ENCODE measurements around the gene IQSEC1.

The IQSEC1 gene

DNA sequence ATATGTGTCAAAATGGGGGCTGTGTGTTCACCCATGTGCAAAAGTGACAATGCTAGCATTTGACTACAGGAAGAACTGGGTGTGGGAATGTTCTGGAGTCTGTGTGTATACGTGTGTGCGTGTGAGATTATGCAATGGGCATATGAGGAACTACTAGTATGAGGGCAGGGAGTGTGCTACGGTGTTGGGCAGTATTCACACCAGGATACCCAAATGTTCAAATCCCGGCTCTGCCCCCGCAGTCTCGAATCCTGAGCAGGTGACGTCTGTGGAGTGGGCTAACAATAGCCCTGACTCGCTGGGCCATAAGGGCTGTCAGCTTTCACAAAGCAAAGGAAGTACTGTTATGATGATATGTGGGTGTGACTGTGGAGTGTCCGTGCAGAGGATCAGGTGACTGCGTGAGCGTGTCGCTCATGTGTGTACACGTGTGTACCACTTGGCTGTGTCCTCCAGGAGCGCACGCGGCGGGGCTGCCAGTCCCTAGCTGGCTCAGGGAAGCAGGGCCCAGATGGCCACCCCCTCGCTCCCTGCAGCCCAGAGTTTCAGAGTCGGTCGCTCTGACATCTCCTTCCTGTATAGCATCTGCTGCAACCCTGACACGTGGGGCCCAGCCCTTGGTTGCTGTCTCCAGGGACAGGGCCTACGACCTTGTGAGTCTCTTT, 27.2 kb downstream of the IQSEC1 start:
- no peak overlapping the region for H3K4me3 ChIP-seq (ENCODE audit: low read length in 2 of 2)
- peak overlapping the region; percentile 22 for H3K9ac ChIP-seq (ENCODE audit: low read depth, low read length, poor library complexity)
- DNase-seq (ENCODE audit: low spot score): no peak
- H2BK12ac ChIP-seq (ENCODE audit: low read length): peak overlapping the region; percentile 96
- H2AK5ac ChIP-seq (ENCODE audit: low read depth, low read length): peak overlapping the region; percentile 98
- peak overlapping the region; percentile 88 for H2BK15ac ChIP-seq (ENCODE audit: low read length)
- no CpG with 5 or more reads among the region's 22 CpGs for WGBS, 2 donors (ENCODE audit: extremely low coverage in 2 of 2, insufficient read length in 2 of 2, insufficient replicate concordance in 1 of 2)
- H3K4ac ChIP-seq (ENCODE audit: low read length): no peak overlapping the region
- H3K27me3 ChIP-seq (ENCODE audit: control insufficient read depth in 3 of 3, insufficient read depth in 3 of 3, low read depth in 1 of 3, low read length in 3 of 3): no peaks in the 10 kb centered on the region
- peak overlapping the region; percentile 27 for H2BK5ac ChIP-seq (ENCODE audit: low read length)
- H3K18ac ChIP-seq (ENCODE audit: low read length): peak overlapping the region; percentile 71
- peak overlapping the region; percentile 93 for H4K91ac ChIP-seq (ENCODE audit: low read depth, low read length, poor library complexity)
- H4K8ac ChIP-seq (ENCODE audit: low read depth, low read length): no peak overlapping the region
- H3K27ac ChIP-seq (replicated peaks; ENCODE audit: low read length): no peak overlapping the region
- no peaks in the 10 kb centered on the region for H3K79me1 ChIP-seq (ENCODE audit: low read depth, low read length)
- H3K4me1 ChIP-seq (ENCODE audit: control insufficient read depth in 2 of 2, insufficient read depth in 1 of 2, low read depth in 1 of 2, low read length in 2 of 2): peaks cover 58 to 59% of the 10 kb centered on the region in 2 donors
- no peak overlapping the region for H3K4me2 ChIP-seq (ENCODE audit: insufficient read depth, low read length, poor library complexity, severe bottlenecking)
- H3K9me3 ChIP-seq (replicated peaks in 1 of 2; ENCODE audit: control insufficient read depth in 2 of 2, insufficient read depth in 1 of 2, low read depth in 1 of 2, low read length in 2 of 2): no peaks in the 10 kb centered on the region
- no peak overlapping the region for H2BK120ac ChIP-seq (ENCODE audit: low read depth, low read length)
- H3K36me3 ChIP-seq (replicated peaks in 1 of 2; ENCODE audit: control insufficient read depth in 2 of 2, insufficient read depth in 2 of 2, low read length in 2 of 2): no peaks in the 10 kb centered on the region
- peak overlapping the region; percentile 67 for H3K14ac ChIP-seq (ENCODE audit: low read length)
- peak overlapping the region; percentile 50 for H2AFZ ChIP-seq (ENCODE audit: low read length)
- no peak overlapping the region for H3K23ac ChIP-seq (ENCODE audit: low read depth, low read length, poor library complexity)

DNA sequence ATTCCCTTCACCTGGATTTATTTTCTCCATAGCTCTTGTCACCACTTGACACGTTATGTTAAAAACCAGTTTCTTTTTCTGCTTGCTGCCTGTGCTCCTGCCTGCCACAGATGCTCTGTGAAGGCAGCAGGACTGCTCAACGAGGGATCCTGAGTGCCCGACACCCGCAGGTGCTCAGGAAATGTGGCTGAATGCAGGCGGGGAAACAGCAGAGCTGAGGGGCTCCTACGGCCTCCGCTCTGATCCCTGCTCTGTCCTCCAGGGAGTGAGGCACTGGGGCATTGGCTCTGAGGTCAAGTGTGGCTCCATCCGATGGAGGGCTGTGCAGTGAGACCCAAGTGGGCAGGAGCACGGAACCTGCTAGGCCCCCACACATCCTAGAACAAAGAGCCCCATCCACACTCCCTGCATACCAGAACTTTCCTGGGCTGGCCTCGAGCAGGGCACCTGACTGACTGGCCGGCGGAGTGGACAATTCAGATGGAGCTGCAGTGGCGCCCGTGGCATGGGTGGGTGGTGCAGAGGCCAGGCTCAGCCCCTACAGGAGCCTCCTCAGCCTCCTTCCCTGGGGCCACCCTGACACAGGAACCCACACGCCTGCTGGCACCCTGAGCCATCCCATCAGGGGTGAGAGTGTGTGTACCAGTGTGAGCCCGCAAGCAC, 27.9 kb downstream of the IQSEC1 start:
- no peaks in the 10 kb centered on the region for H3K9me3 ChIP-seq (replicated peaks in 1 of 2; ENCODE audit: control insufficient read depth in 2 of 2, insufficient read depth in 1 of 2, low read depth in 1 of 2, low read length in 2 of 2)
- no peaks in the 10 kb centered on the region for H3K36me3 ChIP-seq (replicated peaks in 1 of 2; ENCODE audit: control insufficient read depth in 2 of 2, insufficient read depth in 2 of 2, low read length in 2 of 2)
- WGBS, 2 donors (ENCODE audit: extremely low coverage in 2 of 2, insufficient read length in 2 of 2, insufficient replicate concordance in 1 of 2): no CpG with 5 or more reads among the region's 16 CpGs
- no peak overlapping the region for H3K4me3 ChIP-seq (ENCODE audit: low read length in 2 of 2)
- DNase-seq (ENCODE audit: low spot score): no peak
- H4K91ac ChIP-seq (ENCODE audit: low read depth, low read length, poor library complexity): no peak overlapping the region
- peak overlapping the region; percentile 22 for H3K9ac ChIP-seq (ENCODE audit: low read depth, low read length, poor library complexity)
- H3K18ac ChIP-seq (ENCODE audit: low read length): peak overlapping the region; percentile 78
- H4K8ac ChIP-seq (ENCODE audit: low read depth, low read length): no peak overlapping the region
- no peak overlapping the region for H3K23ac ChIP-seq (ENCODE audit: low read depth, low read length, poor library complexity)
- H3K79me1 ChIP-seq (ENCODE audit: low read depth, low read length): no peaks in the 10 kb centered on the region
- peaks cover 62 to 63% of the 10 kb centered on the region in 2 donors for H3K4me1 ChIP-seq (ENCODE audit: control insufficient read depth in 2 of 2, insufficient read depth in 1 of 2, low read depth in 1 of 2, low read length in 2 of 2)
- no peaks in the 10 kb centered on the region for H3K27me3 ChIP-seq (ENCODE audit: control insufficient read depth in 3 of 3, insufficient read depth in 3 of 3, low read depth in 1 of 3, low read length in 3 of 3)
- H2AK5ac ChIP-seq (ENCODE audit: low read depth, low read length): peak overlapping the region; percentile 98
- no peak overlapping the region for H3K4me2 ChIP-seq (ENCODE audit: insufficient read depth, low read length, poor library complexity, severe bottlenecking)
- peak overlapping the region; percentile 76 for H2AFZ ChIP-seq (ENCODE audit: low read length)
- no peak overlapping the region for H3K27ac ChIP-seq (replicated peaks; ENCODE audit: low read length)
- no peak overlapping the region for H3K4ac ChIP-seq (ENCODE audit: low read length)
- H3K14ac ChIP-seq (ENCODE audit: low read length): peak overlapping the region; percentile 67
- H2BK15ac ChIP-seq (ENCODE audit: low read length): peak overlapping the region; percentile 88
- H2BK12ac ChIP-seq (ENCODE audit: low read length): peak overlapping the region; percentile 93
- no peak overlapping the region for H2BK120ac ChIP-seq (ENCODE audit: low read depth, low read length)
- H2BK5ac ChIP-seq (ENCODE audit: low read length): no peak overlapping the region

DNA sequence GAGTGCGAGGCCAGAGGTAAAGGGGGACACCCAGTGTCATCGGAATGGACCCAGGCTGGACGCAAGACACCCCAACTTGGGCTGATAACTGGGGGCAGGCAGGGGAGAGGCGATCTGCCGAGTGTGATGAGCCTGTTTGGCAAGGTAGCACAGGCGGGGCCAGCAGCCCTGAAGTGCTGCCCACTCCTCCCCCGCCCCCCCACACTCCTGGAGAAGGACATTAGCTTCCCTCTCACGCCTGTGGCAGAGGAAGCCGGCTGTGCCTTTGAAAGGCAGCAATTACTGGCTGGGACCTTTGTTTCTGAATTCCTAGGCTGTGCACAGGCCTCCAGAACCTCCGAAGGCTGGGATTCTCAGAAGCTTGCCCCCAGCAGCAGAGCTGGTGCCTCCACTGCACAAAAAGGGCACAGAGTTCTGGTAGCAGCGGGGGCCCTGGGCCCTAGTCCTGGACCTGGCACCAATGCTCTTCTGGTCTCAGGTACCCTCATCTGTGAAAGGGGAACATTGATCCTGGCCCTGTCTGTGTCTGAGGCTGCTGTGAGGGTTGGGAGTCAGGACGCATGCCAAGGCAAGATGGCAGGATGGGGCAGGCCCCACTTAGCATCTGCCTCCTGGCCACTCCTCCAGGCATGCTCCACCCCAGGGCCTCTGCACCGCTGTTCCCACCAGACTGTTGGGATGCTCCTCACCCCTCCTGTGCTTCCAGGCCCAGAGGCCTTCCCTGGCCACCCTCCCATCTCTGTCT, 28.6 kb downstream of the IQSEC1 start:
- peak; percentile 55 for DNase-seq (ENCODE audit: low spot score)
- Histone ChIP-seq H3K4me3 (ENCODE audit: low read length in 2 of 2) (no peak overlapping the region), H3K4me1 (ENCODE audit: control insufficient read depth in 2 of 2, insufficient read depth in 1 of 2, low read depth in 1 of 2, low read length in 2 of 2) (peaks cover 66 to 69% of the 10 kb centered on the region in 2 donors), H4K91ac (ENCODE audit: low read depth, low read length, poor library complexity) (no peak overlapping the region), H3K36me3 (replicated peaks in 1 of 2; ENCODE audit: control insufficient read depth in 2 of 2, insufficient read depth in 2 of 2, low read length in 2 of 2) (no peaks in the 10 kb centered on the region), H3K9me3 (replicated peaks in 1 of 2; ENCODE audit: control insufficient read depth in 2 of 2, insufficient read depth in 1 of 2, low read depth in 1 of 2, low read length in 2 of 2) (no peaks in the 10 kb centered on the region), H3K79me1 (ENCODE audit: low read depth, low read length) (no peaks in the 10 kb centered on the region), H2AFZ (ENCODE audit: low read length) (peak overlapping the region; percentile 76), H4K8ac (ENCODE audit: low read depth, low read length) (no peak overlapping the region), H3K27me3 (ENCODE audit: control insufficient read depth in 3 of 3, insufficient read depth in 3 of 3, low read depth in 1 of 3, low read length in 3 of 3) (no peaks in the 10 kb centered on the region), H2BK5ac (ENCODE audit: low read length) (peak overlapping the region; percentile 77), H2BK12ac (ENCODE audit: low read length) (peak overlapping the region; percentile 48), H3K18ac (ENCODE audit: low read length) (peak overlapping the region; percentile 63), H2AK5ac (ENCODE audit: low read depth, low read length) (peak overlapping the region; percentile 98), H3K9ac (ENCODE audit: low read depth, low read length, poor library complexity) (no peak overlapping the region), H3K14ac (ENCODE audit: low read length) (no peak overlapping the region), H3K23ac (ENCODE audit: low read depth, low read length, poor library complexity) (no peak overlapping the region), H3K4me2 (ENCODE audit: insufficient read depth, low read length, poor library complexity, severe bottlenecking) (peak overlapping the region; percentile 19), H3K27ac (replicated peaks; ENCODE audit: low read length) (peak overlapping the region; percentile 61), H2BK15ac (ENCODE audit: low read length) (peak overlapping the region; percentile 65), H2BK120ac (ENCODE audit: low read depth, low read length) (no peak overlapping the region), H3K4ac (ENCODE audit: low read length) (no peak overlapping the region)
- no CpG with 5 or more reads among the region's 13 CpGs for WGBS, 2 donors (ENCODE audit: extremely low coverage in 2 of 2, insufficient read length in 2 of 2, insufficient replicate concordance in 1 of 2)

DNA sequence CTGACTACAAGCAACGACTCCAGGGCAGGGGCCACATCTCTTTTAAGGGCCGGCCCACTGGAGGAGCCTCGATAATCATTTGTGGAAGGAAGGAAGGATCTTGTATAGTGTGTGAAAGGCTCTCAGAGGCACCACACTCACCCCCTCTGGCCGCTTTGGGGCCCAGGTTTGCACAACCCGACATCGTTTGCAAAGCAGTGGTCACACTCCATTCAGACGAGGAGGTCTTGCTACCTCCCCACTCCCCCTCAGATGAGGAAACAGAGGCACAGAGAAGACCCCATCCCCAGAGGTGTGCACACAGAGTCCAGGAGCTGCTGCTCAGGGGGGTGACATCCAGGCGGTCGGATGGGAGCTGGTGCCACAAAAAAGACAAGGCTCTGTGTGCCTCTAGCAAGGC, 29.6 kb downstream of the IQSEC1 start:
- Histone ChIP-seq H3K4me3 (ENCODE audit: low read length in 2 of 2) (no peak overlapping the region), H4K8ac (ENCODE audit: low read depth, low read length) (no peak overlapping the region), H3K79me1 (ENCODE audit: low read depth, low read length) (no peaks in the 10 kb centered on the region), H3K14ac (ENCODE audit: low read length) (no peak overlapping the region), H3K36me3 (replicated peaks in 1 of 2; ENCODE audit: control insufficient read depth in 2 of 2, insufficient read depth in 2 of 2, low read length in 2 of 2) (no peaks in the 10 kb centered on the region), H3K4me1 (ENCODE audit: control insufficient read depth in 2 of 2, insufficient read depth in 1 of 2, low read depth in 1 of 2, low read length in 2 of 2) (peaks cover 64 to 74% of the 10 kb centered on the region in 2 donors), H2BK120ac (ENCODE audit: low read depth, low read length) (peak overlapping the region; percentile 3), H3K4ac (ENCODE audit: low read length) (no peak overlapping the region), H3K27ac (replicated peaks; ENCODE audit: low read length) (no peak overlapping the region), H2BK15ac (ENCODE audit: low read length) (peak overlapping the region; percentile 63), H3K9ac (ENCODE audit: low read depth, low read length, poor library complexity) (no peak overlapping the region), H2AFZ (ENCODE audit: low read length) (peak overlapping the region; percentile 92), H3K27me3 (ENCODE audit: control insufficient read depth in 3 of 3, insufficient read depth in 3 of 3, low read depth in 1 of 3, low read length in 3 of 3) (no peaks in the 10 kb centered on the region), H3K4me2 (ENCODE audit: insufficient read depth, low read length, poor library complexity, severe bottlenecking) (no peak overlapping the region), H3K18ac (ENCODE audit: low read length) (peak overlapping the region; percentile 90), H4K91ac (ENCODE audit: low read depth, low read length, poor library complexity) (peak overlapping the region; percentile 24), H2BK5ac (ENCODE audit: low read length) (peak overlapping the region; percentile 77), H3K9me3 (replicated peaks in 1 of 2; ENCODE audit: control insufficient read depth in 2 of 2, insufficient read depth in 1 of 2, low read depth in 1 of 2, low read length in 2 of 2) (no peaks in the 10 kb centered on the region), H2AK5ac (ENCODE audit: low read depth, low read length) (peak overlapping the region; percentile 91), H3K23ac (ENCODE audit: low read depth, low read length, poor library complexity) (no peak overlapping the region), H2BK12ac (ENCODE audit: low read length) (peak overlapping the region; percentile 18)
- no CpG with 5 or more reads among the region's 9 CpGs for WGBS, 2 donors (ENCODE audit: extremely low coverage in 2 of 2, insufficient read length in 2 of 2, insufficient replicate concordance in 1 of 2)
- DNase-seq (ENCODE audit: low spot score): no peak
